HG03103 (cell line): ENCODE results near the gene ITPKB.

Experiments used
- ATAC-seq: cut with Tn5 transposase; IDR thresholded peaks from one replicate; pipeline ENCODE4 v1.9.1; 2021; ENCODE audit warnings: low read depth; ENCODE audit not compliant: unreplicated experiment

Gene ITPKB

GRCh38 chr1:226593541-226593940 is 145.5 kb downstream of the ITPKB start:
- ATAC-seq = no peak

GRCh38 chr1:226590614-226591013 is 148.5 kb downstream of the ITPKB start:
- no peak for ATAC-seq

DNA sequence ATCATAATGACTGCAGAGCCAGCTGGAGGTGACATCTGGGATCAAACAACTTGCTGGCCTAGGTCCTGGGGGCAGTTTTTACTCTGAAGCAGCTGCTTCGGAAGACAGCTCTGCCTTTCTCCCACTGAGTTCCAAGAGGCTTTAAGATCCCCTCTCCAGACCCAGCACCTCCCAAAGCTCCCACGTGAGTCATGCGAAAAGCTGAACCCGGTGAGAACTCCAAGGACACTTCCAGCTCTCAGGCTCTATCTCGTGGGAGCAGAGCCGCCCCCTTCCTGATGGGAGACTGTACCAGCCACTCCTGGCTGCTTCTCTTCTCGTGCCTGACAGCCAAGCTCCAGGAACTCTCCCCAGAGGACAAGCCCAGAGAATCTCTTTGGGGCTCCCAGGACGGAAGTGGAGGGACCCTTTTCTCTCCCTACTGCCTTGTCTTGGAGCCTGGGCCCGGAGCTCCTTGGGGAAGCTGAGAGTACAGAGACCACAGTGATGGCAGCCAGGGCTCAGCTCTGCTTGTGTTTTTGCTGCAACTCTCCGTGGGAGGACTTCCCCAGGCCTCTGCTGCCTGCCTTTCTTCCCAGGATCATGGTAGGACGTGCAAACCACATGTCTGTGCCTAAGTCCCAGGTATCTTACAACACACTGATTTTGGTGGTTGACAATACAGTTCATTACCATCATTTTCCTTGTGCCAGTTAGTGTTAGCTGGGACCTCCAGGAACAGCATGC is 149.9 kb downstream of the ITPKB start:
- ATAC-seq = no peak

GRCh38 chr1:226588484-226588883 is 150.6 kb downstream of the ITPKB start:
- no peak for ATAC-seq

DNA sequence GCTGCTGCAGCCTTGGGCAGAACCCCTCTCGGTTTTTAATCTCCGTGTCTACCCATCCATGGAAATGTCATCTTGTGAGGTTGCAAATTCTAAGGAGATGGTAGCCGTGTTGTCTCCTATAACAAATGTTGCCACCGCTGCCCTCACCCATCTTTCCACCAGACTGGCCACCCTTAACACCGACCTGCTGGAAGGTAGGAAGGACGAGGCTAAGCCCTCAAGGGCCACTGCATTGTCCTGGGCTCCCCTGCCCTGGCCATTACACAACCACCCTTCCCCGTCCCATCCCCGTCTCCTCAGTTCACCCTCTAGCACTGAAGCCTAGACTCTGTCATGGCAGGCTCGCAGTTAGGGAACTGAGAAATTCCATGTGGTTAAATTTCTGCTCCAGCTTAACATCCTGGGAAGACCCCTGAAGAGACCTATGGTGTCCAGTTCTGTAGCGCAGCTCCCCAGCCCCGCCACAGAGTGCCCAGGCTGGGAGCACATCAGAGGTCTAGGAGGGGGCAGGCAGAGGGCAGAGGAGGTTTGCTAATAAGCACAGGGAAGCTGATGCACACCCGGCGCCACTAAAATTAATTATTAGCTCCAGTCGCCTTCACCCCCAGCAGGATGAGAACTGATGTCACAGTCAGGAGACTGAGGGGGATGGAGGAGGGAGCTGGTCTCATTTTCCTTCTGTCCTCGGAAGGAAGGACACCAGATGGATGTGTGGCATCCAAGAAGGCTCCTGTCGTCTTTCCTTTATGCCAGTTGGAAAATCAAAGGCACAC is 152.2 kb downstream of the ITPKB start:
- ATAC-seq = no peak

GRCh38 chr1:226586116-226586515 is 153.0 kb downstream of the ITPKB start:
- ATAC-seq = no peak

DNA sequence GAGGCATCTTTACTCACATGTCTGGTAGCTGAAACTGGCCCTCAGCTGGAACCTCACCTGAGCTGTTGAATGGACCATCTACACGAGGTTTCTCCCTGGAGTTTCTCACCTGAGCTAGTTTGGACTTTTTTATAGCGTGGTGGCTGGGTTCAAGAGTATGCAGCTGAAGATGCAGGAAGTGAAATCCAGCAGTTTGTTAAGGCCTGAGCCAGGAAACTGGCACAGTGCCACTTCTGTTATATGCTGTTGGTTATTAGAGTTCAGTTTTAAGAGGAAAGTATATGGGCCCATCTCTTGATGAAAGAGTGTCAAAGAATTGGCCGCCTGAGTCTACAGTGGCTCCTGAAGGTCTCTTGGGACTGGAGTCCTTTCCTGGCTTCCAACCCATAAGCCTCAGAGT is 154.9 kb downstream of the ITPKB start:
- ATAC-seq = no peak

DNA sequence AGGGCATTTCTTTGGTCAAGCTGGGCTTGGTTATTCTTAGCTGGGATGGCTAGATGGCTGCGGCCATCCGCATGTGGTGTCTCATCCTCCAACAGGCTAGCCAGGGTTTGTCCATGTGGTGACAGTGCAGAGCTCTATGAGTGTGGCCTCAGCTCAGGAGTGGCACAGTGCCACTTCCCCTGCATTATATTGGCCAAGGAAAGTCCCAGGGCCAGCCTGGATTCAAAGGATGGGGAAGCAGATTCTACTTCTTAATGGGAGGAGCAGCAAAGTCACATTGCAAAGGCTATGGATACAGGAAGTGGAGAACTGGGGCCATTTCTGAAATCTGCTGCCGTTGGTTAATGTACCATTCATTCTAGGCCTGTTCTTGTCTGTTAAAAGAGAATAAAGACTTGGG is 156.1 kb downstream of the ITPKB start:
- no peak for ATAC-seq
